GM23338 (cell line): ENCODE data around the gene WWOX. TPM values are rescaled to one million over a fixed set of nuclear protein-coding genes. Genes with fewer than 3 reads are reported as not detected.

Experiments used
- ATAC-seq: fragments of 200-7000 bp; cut with Tn5 transposase; 3 replicates; pipeline ENCODE4 v1.9.1; 2020
- DNase-seq: peaks from one replicate; pipeline ENCODE4 v3.0.0-alpha.2; 2015; ENCODE audit warnings: low spot score
- H2AFZ ChIP-seq: fragments of 200-600 bp; sonication (generic); 2 replicates; pipeline ENCODE4 v1.8.0; 2016; ENCODE audit warnings: antibody characterized with exemption, mild to moderate bottlenecking, moderate library complexity
- H3F3A ChIP-seq: fragments of 200-600 bp; sonication (generic); replicated peaks from 2 replicates; pipeline ENCODE4 v1.8.0; 2017; ENCODE audit warnings: antibody characterized with exemption, mixed run types, low read depth
- H3K27ac ChIP-seq: fragments of 200-600 bp; sonication (generic); 2 replicates; pipeline ENCODE4 v1.6.1; 2016; ENCODE audit warnings: low read depth
- H3K27me3 ChIP-seq: fragments of 200-600 bp; sonication (generic); 2 replicates; pipeline ENCODE4 v1.8.0; 2016; ENCODE audit warnings: mild to moderate bottlenecking, mixed run types, moderate library complexity; ENCODE audit not compliant: insufficient read depth
- H3K36me3 ChIP-seq: fragments of 200-600 bp; sonication (generic); 2 replicates; pipeline ENCODE4 v1.8.0; 2016; ENCODE audit warnings: mild to moderate bottlenecking; ENCODE audit not compliant: insufficient read depth
- H3K4me1 ChIP-seq: fragments of 200-600 bp; sonication (generic); 2 replicates; pipeline ENCODE4 v1.8.0; 2016; ENCODE audit warnings: mild to moderate bottlenecking, moderate library complexity; ENCODE audit not compliant: insufficient read depth
- H3K4me2 ChIP-seq: fragments of 200-600 bp; sonication (generic); 2 replicates; pipeline ENCODE4 v1.7.1; 2017; ENCODE audit warnings: mixed run types
- H3K4me3 ChIP-seq: fragments of 200-600 bp; sonication (generic); 2 replicates; pipeline ENCODE4 v1.6.1; 2016; ENCODE audit warnings: mixed run types
- H3K79me2 ChIP-seq: fragments of 200-600 bp; sonication (generic); replicated peaks from 2 replicates; pipeline ENCODE4 v1.8.0; 2017; ENCODE audit warnings: mild to moderate bottlenecking; ENCODE audit not compliant: insufficient read depth
- H3K9me2 ChIP-seq: fragments of 200-600 bp; sonication (generic); 2 replicates; pipeline ENCODE4 v1.8.0; 2017; ENCODE audit not compliant: insufficient read depth
- H4K20me1 ChIP-seq: fragments of 200-600 bp; sonication (generic); replicated peaks from 2 replicates; pipeline ENCODE4 v1.8.0; 2017; ENCODE audit warnings: mild to moderate bottlenecking; ENCODE audit not compliant: insufficient read depth
- H3K27ac Mint-ChIP-seq: 2 replicates; pipeline ENCODE4 v1.8.0; 2020; ENCODE audit warnings: inconsistent platforms, mild to moderate bottlenecking, moderate library complexity, mixed read lengths
- H3K27me3 Mint-ChIP-seq: 3 replicates; pipeline ENCODE4 v1.8.0; 2022; ENCODE audit warnings: low read depth, mild to moderate bottlenecking, moderate library complexity, mixed read lengths, inconsistent platforms; ENCODE audit not compliant: insufficient read depth, poor library complexity
- H3K36me3 Mint-ChIP-seq: 3 replicates; pipeline ENCODE4 v1.8.0; 2021; ENCODE audit warnings: low read depth, mild to moderate bottlenecking, inconsistent platforms, moderate library complexity, mixed read lengths
- H3K4me1 Mint-ChIP-seq: 3 replicates; pipeline ENCODE4 v1.8.0; 2020; ENCODE audit warnings: mild to moderate bottlenecking, inconsistent platforms, mixed read lengths
- H3K4me3 Mint-ChIP-seq: 3 replicates; pipeline ENCODE4 v1.8.0; 2021; ENCODE audit warnings: moderate library complexity, mild to moderate bottlenecking, inconsistent platforms, mixed read lengths
- H3K9me3 Mint-ChIP-seq: 3 replicates; pipeline ENCODE4 v1.8.0; 2020; ENCODE audit warnings: moderate library complexity, mild to moderate bottlenecking, inconsistent platforms, mixed read lengths
- CREB1 ChIP-seq: fragments of 250-450 bp; sonication (Bioruptor Pico); IDR thresholded peaks from 2 replicates; pipeline ENCODE4 v1.5.0; 2020; ENCODE audit warnings: low read depth, mild to moderate bottlenecking, moderate library complexity
- CTCF ChIP-seq, 2 experiments: fragments of 200-600 bp in 1 of 2; sonication (generic) in 1 of 2; conservative IDR thresholded peaks; 2 replicates each; pipeline versions ENCODE4 v1.5.1 to v1.6.1; 2016 to 2017; ENCODE audit warnings: antibody characterized with exemption in 2 of 2, low read depth in 2 of 2, mild to moderate bottlenecking in 2 of 2, moderate library complexity in 1 of 2
- ETS1 ChIP-seq: IDR thresholded peaks from 2 replicates; pipeline ENCODE4 v1.6.1; 2016; ENCODE audit warnings: antibody characterized with exemption
- EZH2 ChIP-seq: fragments of 200-600 bp; sonication (generic); IDR thresholded peaks from one replicate; pipeline ENCODE4 v1.8.0; 2017; ENCODE audit warnings: antibody characterized with exemption, mild to moderate bottlenecking, low read depth; ENCODE audit not compliant: unreplicated experiment
- EZH2phosphoT487 ChIP-seq: fragments of 200-600 bp; sonication (generic); IDR thresholded peaks from one replicate; pipeline ENCODE4 v1.8.1; 2018; ENCODE audit warnings: antibody characterized with exemption; ENCODE audit not compliant: unreplicated experiment
- JUNB ChIP-seq: IDR thresholded peaks from one replicate; pipeline ENCODE4 v1.6.1; 2016; ENCODE audit warnings: antibody characterized with exemption; ENCODE audit not compliant: unreplicated experiment
- NANOG ChIP-seq: IDR thresholded peaks from 2 replicates; pipeline ENCODE4 v1.6.1; 2016; ENCODE audit warnings: antibody characterized with exemption, borderline replicate concordance
- POLR2AphosphoS5 ChIP-seq: IDR thresholded peaks from 2 replicates; pipeline ENCODE4 v1.6.1; 2016; ENCODE audit warnings: antibody characterized with exemption, low read depth
- REST ChIP-seq: IDR thresholded peaks from one replicate; pipeline ENCODE4 v1.6.1; 2018; ENCODE audit warnings: antibody characterized with exemption; ENCODE audit not compliant: unreplicated experiment
- STAT1 ChIP-seq: IDR thresholded peaks from one replicate; pipeline ENCODE4 v1.6.1; 2016; ENCODE audit warnings: antibody characterized with exemption; ENCODE audit not compliant: unreplicated experiment
- ZNF331 ChIP-seq: fragments of 250-450 bp; sonication (Bioruptor Pico); IDR thresholded peaks from 2 replicates; pipeline ENCODE4 v1.5.0; 2020; ENCODE audit warnings: low read depth, mild to moderate bottlenecking, moderate library complexity
- polyA plus RNA-seq: library from polyadenylated mRNA; unstranded; fragments of >200 nt; fragmentation: Nextera tagmentation; extraction: Ambion mirVana; gene quantifications from 2 replicates; pipeline ENCODE4 v1.2.1, GENCODE V29; 2016
- total RNA-seq: library from RNA; depleted of rRNA; stranded (reverse); fragments of >200 nt; shearing (Covaris generic); gene quantifications from 2 replicates; pipeline ENCODE4 v1.2.3, GENCODE V29; 2014

Gene WWOX
- total and polyA plus RNA-seq, 2 experiments from 2014 or later: 10.0 to 19.3 TPM

- TF ChIP-seq CTCF (conservative IDR thresholded peaks at IDR 0.05; ENCODE audit: low read depth in 2 of 2) (no peak), EZH2phosphoT487 (no peak), ZNF331 (CRISPR knock-in tag) (no peak), REST (no peak), NANOG (no peak)
These were observed 80.2 kb downstream of the WWOX start (continued) for GRCh38 chr16:78179666-78180065.

- Mint-ChIP-seq H3K27me3 (peaks cover 2% of the 10 kb centered on the region), H3K4me3 (no peak overlapping the region), H3K36me3 (no peaks in the 10 kb centered on the region), H3K4me1 (peaks cover 5% of the 10 kb centered on the region; the same call in 2 of the 3 replicates), H3K27ac (no peak overlapping the region), H3K9me3 (no peaks in the 10 kb centered on the region)
- Histone ChIP-seq H3K36me3 (no peaks in the 10 kb centered on the region), H3F3A (no peaks in the 10 kb centered on the region), H3K9me2 (peaks cover 3% of the 10 kb centered on the region; the same call in 1 of the 2 replicates), H4K20me1 (no peaks in the 10 kb centered on the region), H2AFZ (no peak overlapping the region), H3K27me3 (no peaks in the 10 kb centered on the region), H3K4me1 (no peaks in the 10 kb centered on the region), H3K79me2 (no peaks in the 10 kb centered on the region), H3K27ac (no peak overlapping the region), H3K4me2 (no peak overlapping the region), H3K4me3 (no peak overlapping the region)
- DNase-seq: no peak
- no peak for ATAC-seq
- TF ChIP-seq REST (no peak), NANOG (no peak), EZH2 (no peak), ZNF331 (CRISPR knock-in tag) (no peak), CTCF (conservative IDR thresholded peaks at IDR 0.05; ENCODE audit: low read depth in 2 of 2) (no peak), STAT1 (no peak), JUNB (no peak), POLR2AphosphoS5 (no peak), EZH2phosphoT487 (no peak), ETS1 (no peak), CREB1 (no peak)
These were observed 80.9 kb downstream of the WWOX start for GRCh38 chr16:78180349-78180748.
